CD4-positive, alpha-beta T cell treated with Interleukin-4 for 1 hour (primary cell): Measurements from ENCODE around the gene HOXD3.

Experiments used
- DNase-seq, 2 donors: peaks; one replicate each; pipeline ENCODE4 v3.0.0-alpha.2; 2020 to 2022

The HOXD3 gene

DNA sequence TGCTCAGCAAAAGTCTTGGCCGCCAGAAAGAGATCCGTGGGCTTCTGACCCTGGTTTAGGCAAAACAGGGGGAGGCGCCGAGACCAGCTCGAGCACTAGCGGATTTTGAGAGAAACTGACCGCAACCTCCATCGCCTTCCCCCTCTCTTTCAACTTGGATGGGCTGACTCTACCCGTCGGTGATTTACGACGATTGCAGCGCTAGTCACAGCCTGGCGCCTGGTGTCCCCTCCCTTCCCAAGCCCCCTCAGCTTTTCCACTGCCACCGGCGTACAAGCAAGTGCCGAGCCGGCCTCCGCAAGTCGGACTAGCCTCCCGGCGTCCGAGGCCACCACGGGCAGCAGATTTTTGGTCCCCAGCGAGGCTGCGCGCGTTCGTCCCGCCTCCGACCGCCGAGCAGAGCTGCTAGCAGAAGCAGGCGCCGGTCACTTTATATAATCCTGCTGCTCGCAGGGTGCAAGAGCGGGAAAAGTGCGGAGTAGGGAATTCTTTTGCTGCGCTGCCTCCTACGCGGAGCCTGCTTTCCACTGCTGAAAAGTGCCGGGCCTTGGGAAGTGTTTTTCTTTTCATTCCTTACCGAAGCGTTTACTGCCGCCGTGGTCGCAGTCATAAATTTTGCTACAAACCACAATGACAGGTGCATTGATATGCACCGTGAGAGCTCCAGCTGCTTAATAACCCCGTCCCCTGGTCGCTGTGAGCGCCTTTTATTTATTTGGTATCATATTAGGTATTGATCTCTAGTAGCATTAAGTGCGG, 7.7 kb downstream of the HOXD3 start:
- DNase-seq: no peak

DNA sequence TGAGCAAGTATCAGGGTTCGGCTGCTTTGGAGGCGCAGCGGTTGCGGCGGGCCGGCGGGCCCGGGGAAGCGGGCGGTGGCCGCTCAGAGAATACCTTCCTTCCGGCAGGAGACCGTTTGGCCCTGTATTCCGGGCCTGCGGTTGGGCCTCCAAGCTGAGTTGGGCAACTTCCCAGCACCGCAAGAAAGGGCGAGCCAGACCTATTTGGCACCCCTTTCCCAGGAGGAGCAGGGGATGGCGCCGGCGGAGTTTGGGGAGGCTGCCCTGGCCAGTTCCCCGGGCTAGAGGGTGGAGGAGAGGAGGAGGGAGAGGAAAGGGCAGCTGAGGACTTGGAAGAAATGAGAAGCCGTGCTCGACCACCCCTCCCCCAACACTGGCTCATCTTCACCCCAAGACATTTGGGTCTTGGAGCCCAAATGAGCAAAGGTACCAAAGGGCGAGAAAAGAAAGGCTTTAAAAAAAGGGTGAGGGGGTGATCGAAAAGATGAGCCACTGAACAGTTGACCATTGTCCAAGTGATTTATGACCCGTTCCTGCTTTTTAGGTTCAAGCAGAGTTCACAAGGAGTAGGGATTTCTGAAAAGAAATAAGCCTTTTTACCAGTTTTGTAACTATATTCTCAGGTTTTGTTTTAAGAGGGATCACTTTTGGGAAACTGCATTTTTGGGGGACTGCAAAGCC, 8.4 kb downstream of the HOXD3 start:
- no peak for DNase-seq

DNA sequence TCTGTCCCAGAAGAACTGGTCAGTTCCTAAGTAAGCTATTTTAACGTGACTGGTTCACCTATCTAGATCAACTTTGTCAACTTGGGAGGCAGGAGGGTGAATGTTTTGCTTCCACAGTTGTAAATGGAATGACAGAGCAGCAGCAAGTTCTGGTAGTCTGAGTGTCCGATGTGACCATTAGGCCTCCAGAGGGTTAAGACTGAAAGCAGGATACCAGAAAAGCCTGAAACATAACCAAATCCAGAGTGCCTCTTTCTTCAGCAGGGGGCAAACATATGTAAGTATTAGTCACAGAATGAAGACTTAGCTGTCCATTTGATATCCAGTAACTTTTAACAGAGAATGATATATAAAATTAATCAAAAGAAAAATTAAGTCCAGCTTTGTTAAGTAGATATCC, 9.2 kb downstream of the HOXD3 start:
- DNase-seq: no peak

DNA sequence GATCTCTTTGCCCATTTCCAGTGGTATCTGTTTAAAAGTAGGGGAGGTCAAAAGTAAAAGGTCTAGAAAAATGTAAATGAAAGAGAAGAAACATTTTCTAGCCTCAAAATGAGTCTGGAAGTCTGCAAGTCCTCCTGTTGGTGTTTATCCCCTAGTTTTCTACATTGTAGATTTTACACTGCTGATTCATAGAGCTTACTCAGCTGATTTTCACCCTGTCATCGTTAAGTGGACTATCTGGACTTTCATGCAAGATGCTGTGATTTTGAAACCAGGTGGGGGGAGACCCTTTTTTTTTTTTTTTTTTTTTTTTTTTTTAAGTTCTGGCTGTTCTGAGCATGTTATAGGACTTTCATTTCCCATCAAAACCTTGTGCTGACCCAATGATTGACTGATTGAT, 10.3 kb downstream of the HOXD3 start:
- DNase-seq: no peak

DNA sequence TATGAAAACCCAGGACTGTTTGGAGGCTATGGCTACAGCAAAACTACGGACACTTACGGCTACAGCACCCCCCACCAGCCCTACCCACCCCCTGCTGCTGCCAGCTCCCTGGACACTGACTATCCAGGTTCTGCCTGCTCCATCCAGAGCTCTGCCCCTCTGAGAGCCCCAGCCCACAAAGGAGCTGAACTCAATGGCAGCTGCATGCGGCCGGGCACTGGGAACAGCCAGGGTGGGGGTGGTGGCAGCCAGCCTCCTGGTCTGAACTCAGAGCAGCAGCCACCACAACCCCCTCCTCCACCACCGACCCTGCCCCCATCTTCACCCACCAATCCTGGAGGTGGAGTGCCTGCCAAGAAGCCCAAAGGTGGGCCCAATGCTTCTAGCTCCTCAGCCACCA, 12.1 kb downstream of the HOXD3 start:
- DNase-seq: no peak

DNA sequence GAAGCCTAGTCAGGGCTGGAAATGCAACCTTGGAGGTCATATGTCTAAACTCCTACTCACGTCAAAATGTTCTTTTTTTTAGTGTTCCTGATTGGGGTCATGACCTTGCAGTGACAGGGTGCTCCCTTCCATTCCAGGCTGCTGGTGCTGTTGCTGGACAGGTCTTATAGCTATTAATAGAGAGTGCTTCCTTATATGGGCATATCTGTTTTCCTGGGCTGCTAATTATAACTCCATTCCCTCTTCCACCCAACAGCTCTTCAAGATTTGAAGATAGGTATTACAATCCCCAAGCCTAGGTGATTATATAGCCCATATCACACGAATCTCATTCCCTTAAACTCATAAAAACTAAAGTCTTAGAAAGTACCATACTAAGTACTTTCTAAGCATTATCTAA, 12.6 kb downstream of the HOXD3 start:
- no peak for DNase-seq

DNA sequence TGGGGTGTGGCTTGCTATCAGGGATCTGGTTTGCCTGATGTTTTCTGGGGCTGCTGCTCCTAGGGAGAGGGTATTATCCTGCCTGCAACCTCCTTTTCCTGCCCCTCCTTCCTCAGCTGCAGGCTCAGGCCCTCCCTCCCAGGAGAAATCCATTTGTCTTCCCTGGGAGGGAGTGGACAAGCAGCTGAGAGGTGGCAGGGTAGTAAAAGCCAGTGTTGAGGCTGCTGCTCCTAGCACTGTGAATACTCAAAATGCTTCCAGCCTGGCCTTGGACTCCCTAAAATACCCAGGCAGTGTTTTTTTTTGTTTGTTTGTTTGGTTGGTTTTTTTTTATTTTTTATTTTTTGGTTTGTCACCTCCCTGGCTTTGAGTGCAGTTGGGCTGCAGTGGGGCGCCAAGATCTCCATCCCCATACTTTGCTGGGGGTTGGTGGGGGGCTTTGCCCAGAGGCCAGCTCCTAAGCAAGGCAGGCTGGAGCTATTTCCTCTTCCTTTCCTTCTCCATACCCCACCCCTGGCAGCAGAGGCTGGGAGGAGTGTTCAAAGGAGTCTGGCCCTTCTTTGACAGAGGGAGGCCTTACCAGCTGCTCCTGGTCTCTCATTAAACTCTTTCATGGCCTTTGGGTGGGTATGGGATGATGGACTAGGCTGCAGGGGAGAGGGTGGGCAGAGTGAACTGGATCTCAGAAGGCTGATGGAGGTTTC, 13.6 kb downstream of the HOXD3 start:
- no peak for DNase-seq

DNA sequence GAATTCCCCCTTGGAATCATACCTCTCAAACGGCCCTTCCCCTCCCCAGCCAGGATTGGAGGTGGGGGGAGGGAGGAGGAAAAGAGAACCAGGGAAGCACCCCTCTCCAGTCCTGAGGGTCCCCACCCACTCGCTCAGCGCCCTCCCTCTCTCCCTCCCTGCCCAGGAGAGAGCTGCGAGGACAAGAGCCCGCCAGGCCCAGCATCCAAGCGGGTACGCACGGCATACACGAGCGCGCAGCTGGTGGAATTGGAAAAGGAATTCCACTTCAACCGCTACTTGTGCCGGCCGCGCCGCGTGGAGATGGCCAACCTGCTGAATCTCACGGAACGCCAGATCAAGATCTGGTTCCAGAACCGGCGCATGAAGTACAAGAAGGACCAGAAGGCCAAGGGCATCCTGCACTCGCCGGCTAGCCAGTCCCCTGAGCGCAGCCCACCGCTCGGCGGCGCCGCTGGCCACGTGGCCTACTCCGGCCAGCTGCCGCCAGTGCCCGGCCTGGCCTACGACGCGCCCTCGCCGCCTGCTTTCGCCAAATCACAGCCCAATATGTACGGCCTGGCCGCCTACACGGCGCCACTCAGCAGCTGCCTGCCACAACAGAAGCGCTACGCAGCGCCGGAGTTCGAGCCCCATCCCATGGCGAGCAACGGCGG, 14.4 kb downstream of the HOXD3 start:
- no peak for DNase-seq

DNA sequence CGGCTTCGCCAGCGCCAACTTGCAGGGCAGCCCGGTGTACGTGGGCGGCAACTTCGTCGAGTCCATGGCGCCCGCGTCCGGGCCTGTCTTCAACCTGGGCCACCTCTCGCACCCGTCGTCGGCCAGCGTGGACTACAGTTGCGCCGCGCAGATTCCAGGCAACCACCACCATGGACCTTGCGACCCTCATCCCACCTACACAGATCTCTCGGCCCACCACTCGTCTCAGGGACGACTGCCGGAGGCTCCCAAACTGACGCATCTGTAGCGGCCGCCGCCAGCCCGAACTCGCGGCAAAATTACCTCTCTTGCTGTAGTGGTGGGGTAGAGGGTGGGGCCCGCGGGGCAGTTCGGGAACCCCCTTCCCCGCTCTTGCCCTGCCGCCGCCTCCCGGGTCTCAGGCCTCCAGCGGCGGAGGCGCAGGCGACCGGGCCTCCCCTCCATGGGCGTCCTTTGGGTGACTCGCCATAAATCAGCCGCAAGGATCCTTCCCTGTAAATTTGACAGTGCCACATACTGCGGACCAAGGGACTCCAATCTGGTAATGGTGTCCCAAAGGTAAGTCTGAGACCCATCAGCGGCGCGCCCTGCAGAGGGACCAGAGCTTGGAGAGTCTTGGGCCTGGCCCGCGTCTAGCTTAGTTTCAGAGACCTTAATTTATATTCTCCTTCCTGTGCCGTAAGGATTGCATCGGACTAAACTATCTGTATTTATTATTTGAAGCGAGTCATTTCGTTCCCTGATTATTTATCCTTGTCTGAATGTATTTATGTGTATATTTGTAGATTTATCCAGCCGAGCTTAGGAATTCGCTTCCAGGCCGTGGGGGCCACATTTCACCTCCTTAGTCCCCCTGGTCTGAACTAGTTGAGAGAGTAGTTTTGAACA, 15.1 kb downstream of the HOXD3 start:
- no peak for DNase-seq

DNA sequence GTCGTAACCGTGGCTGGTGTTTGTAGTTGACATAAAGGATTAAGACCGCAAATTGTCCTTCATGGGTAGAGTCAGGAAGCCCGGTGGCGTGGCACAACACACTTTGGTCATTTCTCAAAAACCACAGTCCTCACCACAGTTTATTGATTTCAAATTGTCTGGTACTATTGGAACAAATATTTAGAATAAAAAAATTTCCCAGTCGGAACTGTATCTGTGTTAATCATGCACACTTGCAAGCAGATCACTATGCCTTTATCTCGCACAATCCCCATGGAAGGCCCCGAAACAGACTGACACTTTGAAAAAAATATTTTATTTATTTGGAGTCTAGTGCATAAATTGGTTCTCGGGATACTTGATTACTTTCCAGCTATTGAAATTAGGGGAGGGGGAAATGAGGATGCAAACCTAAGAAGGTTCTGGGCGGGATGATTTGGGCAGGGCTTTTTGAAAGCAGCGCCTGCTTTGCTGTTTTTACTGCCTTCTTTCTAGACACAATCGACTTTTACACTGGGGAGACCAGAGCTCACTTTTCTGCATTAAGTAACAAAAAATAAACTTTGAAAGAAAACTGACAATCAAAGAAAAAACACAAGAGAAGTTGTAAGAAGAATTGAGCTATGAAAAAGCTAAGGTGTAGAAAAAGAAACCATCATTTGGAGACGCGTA, 15.9 kb downstream of the HOXD3 start:
- DNase-seq: no peak

DNA sequence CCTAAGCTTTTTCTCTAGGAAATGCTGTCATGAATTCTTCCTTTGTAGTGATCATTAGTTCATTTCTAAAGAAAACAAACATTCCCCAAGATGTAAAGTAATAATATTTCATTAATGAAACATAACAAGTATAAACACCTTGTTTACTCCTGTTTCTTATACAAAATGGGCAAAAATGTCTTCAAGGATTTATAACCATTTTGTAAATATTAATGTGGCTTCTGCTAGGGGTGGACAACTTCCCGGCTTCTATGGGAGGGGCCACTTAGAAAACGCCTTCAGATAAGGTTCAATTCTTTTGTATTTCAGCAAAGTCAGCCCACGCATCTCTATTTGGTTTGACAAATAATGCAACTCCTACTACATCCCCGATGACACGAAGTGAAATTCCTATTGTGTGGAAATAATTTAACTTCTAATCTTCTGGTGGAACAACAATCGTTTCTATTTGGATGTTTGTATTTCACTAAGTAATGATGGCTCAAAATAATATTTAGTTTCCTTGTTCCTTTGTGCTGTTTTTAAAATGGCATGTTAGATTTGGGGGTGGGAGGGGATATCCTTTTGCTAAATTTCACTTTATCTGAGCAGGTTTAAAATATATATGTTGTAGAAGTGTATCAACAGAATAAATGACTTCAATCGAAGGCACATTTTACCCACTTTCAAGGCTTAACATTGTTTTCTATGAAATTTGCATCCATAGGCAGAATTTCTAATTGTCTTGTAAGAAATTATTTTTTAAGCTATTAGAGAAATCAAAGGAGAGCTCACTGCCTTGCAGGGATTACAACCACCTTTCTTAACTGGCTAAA, 16.7 kb downstream of the HOXD3 start:
- DNase-seq: no peak

DNA sequence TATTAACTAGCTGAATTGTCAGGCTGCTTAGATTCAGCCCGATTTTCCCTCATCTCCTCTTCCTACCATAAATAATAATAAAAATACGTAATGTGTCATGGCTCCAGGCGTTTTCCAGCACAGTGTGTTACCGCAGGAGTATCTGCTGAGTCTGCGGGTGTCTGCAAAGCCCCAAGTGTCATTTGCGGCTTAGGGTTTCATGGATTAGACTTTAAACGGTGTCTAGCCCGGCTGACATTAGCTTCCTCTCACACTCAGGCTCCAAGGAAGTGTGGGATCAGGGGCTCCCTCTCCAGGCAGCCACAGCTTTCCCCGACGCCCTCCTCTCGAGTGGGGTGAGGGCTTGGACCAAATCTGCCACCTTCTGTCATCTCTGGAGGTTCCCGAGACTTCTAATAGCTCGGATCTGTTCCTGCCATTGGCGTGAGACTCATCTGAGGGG, 17.3 kb downstream of the HOXD3 start:
- no peak for DNase-seq

DNA sequence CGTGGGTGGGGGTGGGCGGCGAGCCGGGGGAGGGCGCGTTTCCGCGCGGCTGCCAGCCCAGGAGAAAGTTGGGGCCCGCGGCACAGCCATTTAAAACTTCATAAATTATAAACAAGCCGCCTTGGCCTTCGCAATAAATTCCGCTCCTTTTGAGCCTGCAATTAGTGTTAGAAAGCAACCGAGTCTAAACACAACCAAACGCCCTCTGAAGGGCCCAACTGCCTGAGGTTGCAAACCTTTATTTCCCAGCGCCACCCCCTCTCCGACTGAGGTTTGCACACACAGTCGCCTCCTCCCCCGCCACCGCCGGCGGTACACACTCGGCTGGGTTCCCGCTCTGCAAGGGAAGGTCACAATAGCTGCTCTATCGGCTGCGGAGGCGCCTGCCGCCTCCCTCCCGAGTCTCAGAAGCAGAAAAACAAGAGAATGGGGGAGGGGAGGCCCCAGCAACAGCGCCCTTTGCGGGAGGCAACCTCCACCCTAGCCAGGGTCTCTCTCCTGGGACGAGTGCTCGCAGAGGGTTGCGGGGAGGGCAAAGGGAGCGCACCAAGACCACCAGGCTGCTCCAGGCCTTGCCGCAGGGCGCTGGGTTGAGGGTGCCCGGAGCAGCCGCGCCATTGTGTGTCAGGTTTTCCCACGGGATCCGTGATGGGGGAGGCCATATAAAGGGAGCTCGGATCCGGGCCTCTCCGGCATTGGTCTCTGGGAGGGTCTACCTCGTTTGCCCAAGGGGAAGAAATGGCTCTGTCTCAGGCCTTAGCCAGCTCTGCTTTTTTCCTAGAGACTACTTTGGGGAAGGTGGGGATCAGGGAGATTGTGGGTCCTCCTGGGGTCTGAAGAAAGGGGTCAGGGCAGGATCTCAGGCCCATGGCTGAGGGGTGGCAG, 18.0 kb downstream of the HOXD3 start:
- DNase-seq: no peak

DNA sequence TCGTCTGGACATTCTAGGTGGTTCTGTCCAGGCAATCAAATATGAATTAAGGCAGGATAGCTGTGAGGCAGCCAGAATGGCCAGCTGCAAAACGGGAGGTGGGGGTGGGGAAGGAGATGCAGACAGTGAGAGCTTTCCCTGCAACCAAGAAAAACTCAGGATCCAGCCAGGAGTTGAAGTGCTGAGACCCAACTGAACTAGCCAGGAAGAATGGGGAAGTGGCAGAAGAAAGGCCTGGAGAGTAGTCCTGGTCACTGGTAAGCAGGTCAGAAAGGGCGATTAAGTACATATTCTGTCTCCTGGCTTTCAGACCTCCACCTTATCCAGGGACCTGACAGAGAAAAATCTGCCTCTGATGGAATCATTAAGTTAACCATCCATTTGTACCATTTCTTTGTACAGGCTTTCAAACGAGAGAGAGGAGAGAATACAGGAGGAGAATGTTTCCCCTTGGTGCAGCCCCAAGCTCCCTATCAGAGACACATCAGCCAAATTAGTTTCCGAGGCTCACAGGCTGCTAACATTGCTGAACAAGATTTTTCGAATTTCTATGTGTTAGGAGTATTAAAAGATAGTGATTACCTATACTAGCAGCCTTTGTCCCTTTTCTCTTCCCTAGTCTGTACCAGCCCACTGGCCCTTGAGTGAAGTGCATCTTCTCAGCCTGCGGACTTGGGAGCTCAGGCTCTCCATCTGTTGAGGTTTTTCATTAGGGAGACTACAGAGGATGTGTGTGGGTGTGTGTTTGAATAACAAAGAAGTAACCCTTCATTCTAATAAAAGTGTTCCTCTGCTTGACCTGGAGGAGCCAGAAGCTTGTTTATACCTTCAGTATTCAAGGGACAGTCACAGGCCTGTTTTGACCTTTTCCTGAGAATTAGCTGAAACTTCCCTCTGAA, 18.9 kb downstream of the HOXD3 start:
- no peak for DNase-seq

DNA sequence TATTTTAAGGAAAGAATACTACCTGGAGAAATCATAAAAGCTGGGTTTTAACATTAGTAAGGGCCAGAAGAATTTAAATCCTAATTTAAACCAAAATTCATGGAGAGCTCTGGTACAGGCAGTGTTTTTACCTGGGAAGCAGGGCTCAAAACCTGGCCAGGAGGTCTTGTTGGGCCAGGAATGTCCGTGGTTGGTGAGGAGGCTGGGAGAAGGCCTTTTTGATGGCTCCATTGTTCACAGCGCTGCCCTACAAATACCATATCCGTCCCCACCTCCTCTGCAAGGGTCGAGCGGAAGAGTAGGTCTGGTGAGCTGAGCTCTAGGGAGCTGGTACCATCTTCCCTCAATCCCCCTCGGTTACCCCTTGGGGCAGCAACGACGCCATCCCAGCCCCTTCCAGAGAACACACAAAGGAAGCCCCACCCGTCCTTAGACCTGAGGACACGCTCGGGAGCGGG, 20.5 kb downstream of the HOXD3 start:
- DNase-seq: no peak

DNA sequence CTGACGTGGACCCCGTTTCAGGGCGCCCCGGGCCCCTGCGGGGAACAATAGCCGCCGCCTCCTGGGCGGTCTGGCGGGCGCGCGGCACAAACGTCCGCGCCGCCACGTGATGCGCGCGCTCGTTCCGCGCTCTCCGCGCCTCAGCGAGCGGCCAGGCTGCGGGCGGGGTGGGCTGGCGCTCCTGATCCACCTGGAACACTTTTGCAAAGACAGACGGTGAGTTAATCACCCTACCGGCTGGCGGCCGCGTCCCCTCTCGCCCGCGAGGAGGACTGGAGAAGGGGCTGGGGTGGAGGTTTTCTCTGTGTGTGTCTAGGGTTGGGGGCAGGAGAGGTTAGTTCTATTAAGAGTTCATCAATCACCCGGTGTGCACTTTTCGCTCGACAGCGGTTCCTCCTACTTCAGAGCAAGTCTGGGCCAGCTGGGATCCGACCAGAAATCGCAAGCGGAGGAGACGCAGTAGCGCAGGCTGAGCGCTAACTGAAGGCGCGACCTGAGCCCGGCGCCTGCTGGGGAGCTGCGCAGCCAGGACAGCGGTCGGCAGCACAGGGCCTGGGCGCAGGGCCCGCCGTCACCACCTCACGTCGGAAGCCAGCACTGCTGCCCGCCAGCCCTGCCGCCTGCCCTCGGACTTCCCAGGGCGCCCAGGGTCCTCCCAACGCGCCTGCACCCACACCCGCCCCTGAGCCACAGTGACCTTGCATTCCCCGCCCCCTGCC, 21.1 kb downstream of the HOXD3 start:
- DNase-seq: no peak

DNA sequence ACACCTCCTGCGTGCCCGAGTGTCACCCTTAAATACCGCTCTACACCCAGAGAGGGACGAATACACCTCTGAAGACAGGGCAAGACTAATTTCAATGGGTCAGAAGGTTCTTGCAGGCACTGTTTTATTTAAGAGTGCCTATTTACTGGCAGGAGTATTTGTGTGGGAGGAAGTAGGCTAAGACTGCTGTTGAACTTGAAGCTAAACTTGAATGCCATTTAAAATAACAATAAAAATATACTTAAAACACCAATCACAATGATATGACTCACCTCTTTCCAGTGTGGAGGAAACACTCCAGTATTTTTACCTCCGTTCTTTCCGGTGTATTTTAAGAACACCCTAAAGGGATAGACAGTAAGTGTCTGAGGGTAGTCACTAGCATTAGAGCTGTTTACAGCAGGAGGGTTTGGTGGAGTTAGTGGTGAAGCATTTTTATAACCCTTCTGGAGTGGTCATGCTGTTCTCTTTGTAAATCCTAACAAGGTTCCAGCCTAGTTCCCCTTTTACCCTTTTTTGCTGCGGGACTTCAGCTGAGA, 21.7 kb downstream of the HOXD3 start:
- DNase-seq: no peak

DNA sequence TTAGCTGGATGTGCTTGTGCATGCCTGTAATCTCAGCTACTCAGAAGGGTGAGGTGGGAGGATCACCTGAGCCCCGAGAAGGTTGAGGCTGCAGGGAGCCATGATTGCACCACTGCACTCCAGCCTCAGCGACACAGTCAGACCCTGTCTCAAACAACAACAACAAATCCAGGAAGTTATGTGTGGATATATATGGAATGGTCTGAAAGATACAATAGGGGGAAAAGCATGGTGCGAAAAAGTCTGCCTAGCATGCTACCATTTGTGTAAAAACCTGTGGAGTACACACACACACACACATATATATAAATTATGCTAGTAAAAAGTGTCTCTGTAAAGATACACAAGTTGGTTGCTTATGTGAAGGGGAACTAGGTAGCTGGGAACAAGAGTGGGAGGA, 24.4 kb downstream of the HOXD3 start:
- DNase-seq: no peak
